ENCODE measurements around the gene REST. TPM values are rescaled to one million over a fixed set of nuclear protein-coding genes. Genes with fewer than 3 reads are reported as not detected.

The REST gene
- total and polyA plus RNA-seq, 9 of the 15 experiments (the other 6 are each of a cell fraction or from before 2014, with no cell fraction given) = 2.9 to 24.0 (median 19.2) TPM

DNA sequence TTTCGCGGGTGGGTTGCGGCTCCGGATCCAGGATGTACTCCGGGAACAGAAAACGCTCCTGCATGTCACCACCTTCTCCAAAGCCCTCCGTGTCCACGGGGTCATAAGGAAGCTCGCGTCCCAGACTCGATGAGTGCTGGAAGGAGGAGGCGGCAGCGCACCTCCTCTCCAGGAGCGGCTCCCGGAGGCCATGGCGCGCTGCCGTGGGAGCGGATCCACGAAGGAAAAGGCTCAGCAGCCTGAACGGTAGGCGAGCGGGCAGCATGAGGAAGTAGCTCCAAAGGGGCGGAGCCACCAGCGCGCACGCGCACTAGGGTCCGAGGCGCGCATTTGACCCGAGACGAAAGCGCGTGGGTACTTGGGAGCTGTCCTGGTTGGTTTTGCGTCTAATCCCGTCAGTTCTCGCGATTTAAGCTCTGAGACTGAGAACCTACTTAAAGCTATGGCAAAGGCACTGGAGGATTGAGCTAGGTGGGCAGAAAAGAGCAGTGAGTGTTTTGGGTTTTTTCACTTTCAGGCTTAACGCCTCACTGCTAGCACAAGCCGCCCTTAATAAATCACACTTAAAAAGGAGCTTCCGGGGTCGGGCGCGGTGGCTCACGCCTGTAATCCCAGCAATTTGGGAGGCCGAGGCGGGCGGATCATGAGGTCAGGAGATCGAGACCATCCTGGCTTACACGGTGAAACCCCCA is 69.8 kb downstream of the REST start, which contains the start of gene NOA1 (continued):
- TF ChIP-seq, protein P1, sequence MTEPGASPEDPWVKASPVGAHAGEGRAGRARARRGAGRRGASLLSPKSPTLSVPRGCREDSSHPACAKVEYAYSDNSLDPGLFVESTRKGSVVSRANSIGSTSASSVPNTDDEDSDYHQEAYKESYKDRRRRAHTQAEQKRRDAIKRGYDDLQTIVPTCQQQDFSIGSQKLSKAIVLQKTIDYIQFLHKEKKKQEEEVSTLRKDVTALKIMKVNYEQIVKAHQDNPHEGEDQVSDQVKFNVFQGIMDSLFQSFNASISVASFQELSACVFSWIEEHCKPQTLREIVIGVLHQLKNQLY (CRISPR knock-in tag; conservative IDR thresholded peaks at IDR 0.05) = no peak
- TF ChIP-seq, protein P2, sequence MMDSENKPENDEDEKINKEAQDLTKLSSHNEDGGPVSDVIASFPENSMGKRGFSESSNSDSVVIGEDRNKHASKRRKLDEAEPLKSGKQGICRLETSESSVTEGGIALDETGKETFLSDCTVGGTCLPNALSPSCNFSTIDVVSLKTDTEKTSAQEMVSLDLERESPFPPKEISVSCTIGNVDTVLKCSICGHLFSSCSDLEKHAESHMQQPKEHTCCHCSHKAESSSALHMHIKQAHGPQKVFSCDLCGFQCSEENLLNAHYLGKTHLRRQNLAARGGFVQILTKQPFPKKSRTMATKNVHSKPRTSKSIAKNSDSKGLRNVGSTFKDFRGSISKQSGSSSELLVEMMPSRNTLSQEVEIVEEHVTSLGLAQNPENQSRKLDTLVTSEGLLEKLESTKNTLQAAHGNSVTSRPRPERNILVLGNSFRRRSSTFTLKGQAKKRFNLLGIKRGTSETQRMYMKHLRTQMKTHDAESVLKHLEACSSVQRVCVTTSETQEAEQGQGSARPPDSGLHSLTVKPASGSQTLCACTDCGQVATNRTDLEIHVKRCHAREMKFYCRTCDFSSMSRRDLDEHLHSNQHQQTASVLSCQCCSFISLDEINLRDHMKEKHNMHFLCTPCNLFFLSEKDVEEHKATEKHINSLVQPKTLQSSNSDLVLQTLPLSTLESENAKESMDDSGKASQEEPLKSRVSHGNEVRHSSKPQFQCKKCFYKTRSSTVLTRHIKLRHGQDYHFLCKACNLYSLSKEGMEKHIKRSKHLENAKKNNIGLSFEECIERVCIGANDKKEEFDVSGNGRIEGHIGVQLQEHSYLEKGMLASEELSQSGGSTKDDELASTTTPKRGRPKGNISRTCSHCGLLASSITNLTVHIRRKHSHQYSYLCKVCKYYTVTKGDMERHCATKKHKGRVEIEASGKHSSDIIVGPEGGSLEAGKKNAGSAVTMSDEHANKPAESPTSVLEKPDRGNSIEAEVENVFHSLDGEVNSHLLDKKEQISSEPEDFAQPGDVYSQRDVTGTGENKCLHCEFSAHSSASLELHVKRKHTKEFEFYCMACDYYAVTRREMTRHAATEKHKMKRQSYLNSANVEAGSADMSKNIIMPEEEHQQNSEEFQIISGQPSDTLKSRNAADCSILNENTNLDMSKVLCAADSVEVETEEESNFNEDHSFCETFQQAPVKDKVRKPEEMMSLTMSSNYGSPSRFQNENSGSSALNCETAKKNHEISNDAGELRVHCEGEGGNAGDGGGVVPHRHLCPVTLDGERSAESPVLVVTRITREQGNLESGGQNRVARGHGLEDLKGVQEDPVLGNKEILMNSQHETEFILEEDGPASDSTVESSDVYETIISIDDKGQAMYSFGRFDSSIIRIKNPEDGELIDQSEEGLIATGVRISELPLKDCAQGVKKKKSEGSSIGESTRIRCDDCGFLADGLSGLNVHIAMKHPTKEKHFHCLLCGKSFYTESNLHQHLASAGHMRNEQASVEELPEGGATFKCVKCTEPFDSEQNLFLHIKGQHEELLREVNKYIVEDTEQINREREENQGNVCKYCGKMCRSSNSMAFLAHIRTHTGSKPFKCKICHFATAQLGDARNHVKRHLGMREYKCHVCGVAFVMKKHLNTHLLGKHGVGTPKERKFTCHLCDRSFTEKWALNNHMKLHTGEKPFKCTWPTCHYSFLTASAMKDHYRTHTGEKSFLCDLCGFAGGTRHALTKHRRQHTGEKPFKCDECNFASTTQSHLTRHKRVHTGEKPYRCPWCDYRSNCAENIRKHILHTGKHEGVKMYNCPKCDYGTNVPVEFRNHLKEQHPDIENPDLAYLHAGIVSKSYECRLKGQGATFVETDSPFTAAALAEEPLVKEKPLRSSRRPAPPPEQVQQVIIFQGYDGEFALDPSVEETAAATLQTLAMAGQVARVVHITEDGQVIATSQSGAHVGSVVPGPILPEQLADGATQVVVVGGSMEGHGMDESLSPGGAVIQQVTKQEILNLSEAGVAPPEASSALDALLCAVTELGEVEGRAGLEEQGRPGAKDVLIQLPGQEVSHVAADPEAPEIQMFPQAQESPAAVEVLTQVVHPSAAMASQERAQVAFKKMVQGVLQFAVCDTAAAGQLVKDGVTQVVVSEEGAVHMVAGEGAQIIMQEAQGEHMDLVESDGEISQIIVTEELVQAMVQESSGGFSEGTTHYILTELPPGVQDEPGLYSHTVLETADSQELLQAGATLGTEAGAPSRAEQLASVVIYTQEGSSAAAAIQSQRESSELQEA (IDR thresholded peaks at IDR 0.05; ENCODE audit: low read depth) = no peak
- TF ChIP-seq ESRRA (IDR thresholded peaks at IDR 0.05; ENCODE audit: borderline replicate concordance, low read depth) (no peak), RBFOX2 (IDR thresholded peaks at IDR 0.05; ENCODE audit: low read depth, low read length) (peak; percentile 87), BRCA1 (IDR thresholded peaks at IDR 0.05) (no peak), BRCA1 (CRISPR knock-in tag; IDR thresholded peaks at IDR 0.05) (no peak), L3MBTL2 (IDR thresholded peaks at IDR 0.05) (peak; percentile 26), CXXC5 (CRISPR knock-in tag; IDR thresholded peaks at IDR 0.05) (0 out of 2 replicates have a peak, but pooled peaks have one; percentile 30), ZNF263 (CRISPR knock-in tag; IDR thresholded peaks at IDR 0.05; ENCODE audit: borderline replicate concordance) (0 out of 2 replicates have a peak, but pooled peaks have one; percentile 27), XRCC4 (IDR thresholded peaks at IDR 0.05; ENCODE audit: extremely low read depth, insufficient read depth, insufficient read length) (no peak)
- TF ChIP-seq, protein P3, sequence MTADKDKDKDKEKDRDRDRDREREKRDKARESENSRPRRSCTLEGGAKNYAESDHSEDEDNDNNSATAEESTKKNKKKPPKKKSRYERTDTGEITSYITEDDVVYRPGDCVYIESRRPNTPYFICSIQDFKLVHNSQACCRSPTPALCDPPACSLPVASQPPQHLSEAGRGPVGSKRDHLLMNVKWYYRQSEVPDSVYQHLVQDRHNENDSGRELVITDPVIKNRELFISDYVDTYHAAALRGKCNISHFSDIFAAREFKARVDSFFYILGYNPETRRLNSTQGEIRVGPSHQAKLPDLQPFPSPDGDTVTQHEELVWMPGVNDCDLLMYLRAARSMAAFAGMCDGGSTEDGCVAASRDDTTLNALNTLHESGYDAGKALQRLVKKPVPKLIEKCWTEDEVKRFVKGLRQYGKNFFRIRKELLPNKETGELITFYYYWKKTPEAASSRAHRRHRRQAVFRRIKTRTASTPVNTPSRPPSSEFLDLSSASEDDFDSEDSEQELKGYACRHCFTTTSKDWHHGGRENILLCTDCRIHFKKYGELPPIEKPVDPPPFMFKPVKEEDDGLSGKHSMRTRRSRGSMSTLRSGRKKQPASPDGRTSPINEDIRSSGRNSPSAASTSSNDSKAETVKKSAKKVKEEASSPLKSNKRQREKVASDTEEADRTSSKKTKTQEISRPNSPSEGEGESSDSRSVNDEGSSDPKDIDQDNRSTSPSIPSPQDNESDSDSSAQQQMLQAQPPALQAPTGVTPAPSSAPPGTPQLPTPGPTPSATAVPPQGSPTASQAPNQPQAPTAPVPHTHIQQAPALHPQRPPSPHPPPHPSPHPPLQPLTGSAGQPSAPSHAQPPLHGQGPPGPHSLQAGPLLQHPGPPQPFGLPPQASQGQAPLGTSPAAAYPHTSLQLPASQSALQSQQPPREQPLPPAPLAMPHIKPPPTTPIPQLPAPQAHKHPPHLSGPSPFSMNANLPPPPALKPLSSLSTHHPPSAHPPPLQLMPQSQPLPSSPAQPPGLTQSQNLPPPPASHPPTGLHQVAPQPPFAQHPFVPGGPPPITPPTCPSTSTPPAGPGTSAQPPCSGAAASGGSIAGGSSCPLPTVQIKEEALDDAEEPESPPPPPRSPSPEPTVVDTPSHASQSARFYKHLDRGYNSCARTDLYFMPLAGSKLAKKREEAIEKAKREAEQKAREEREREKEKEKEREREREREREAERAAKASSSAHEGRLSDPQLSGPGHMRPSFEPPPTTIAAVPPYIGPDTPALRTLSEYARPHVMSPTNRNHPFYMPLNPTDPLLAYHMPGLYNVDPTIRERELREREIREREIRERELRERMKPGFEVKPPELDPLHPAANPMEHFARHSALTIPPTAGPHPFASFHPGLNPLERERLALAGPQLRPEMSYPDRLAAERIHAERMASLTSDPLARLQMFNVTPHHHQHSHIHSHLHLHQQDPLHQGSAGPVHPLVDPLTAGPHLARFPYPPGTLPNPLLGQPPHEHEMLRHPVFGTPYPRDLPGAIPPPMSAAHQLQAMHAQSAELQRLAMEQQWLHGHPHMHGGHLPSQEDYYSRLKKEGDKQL (CRISPR knock-in tag; IDR thresholded peaks at IDR 0.05; ENCODE audit: borderline replicate concordance) = no peak

All from K562 (cell line).